ENCODE data around the gene DMRT2.

DMRT2 gene

GRCh38 chr9:1047591-1048230 lies 2.4 kb upstream of the DMRT2 start:
- peak in 1 of 2 donors; percentile 18 for DNase-seq

DNA sequence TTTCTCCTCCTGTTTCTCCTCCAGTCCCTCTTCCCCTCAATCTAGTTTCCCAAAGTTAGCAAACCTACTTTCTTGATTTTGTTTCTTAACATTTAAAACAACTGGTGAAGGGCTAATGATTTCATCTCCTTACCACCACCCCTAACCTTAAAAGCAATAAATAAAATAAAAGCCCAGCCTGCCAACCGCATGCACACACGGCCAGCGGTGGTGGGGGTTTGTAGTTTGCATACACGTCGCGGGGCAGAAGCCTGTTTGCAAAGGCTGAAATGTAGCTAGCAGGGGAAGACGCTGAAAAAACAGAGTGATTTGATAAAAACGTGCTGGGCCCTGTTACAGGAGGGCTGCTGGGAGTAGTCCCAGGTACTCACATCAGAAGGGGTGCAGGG lies 1.9 kb upstream of the DMRT2 start:
- no peak for DNase-seq

DNA sequence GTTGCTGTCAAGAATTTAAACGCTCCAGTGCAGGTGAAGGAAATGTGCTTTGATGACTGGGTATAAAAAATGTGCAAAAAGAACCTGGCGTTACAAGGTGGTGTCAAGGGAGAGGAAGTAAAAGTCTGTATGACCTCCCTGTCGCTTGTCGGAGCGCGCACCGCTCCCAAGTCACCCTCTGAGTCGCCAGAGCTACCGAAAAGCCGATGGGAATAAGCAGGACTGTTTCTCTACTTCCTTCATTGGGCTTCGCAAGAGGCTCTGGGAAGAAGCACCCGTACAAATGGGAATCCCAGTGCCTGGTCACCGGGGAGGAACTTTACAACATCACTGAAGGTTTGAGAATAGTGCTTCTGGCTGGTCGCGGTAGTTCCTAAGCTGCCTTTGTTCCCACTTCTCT lies 1.3 kb upstream of the DMRT2 start:
- no peak for DNase-seq

- DNase-seq, result no peak
These were observed 516 bp upstream of the DMRT2 start for GRCh38 chr9:1049641-1050040.

DNA sequence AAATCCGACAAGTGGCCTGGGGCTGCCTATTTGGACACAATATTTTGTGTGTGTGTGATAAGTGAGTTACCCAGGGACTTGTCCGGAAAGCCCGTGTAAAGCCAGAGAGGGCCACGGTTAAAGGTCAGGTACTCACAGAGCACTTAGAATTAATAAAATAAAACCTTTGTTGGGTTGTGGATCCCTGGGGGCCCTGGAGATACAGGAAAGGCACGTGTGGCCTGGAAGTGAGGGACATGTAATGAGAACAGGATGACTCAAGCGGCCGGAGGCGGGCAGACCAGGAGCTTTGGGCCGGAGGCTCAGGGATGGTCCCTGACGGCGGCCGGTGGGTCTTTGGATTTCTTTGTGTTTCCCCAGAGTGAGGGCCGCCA lies 1.0 kb downstream of the DMRT2 start:
- DNase-seq, result no peak

GRCh38 chr9:1051584-1052275 lies 1.6 kb downstream of the DMRT2 start:
- no peak for DNase-seq

DNA sequence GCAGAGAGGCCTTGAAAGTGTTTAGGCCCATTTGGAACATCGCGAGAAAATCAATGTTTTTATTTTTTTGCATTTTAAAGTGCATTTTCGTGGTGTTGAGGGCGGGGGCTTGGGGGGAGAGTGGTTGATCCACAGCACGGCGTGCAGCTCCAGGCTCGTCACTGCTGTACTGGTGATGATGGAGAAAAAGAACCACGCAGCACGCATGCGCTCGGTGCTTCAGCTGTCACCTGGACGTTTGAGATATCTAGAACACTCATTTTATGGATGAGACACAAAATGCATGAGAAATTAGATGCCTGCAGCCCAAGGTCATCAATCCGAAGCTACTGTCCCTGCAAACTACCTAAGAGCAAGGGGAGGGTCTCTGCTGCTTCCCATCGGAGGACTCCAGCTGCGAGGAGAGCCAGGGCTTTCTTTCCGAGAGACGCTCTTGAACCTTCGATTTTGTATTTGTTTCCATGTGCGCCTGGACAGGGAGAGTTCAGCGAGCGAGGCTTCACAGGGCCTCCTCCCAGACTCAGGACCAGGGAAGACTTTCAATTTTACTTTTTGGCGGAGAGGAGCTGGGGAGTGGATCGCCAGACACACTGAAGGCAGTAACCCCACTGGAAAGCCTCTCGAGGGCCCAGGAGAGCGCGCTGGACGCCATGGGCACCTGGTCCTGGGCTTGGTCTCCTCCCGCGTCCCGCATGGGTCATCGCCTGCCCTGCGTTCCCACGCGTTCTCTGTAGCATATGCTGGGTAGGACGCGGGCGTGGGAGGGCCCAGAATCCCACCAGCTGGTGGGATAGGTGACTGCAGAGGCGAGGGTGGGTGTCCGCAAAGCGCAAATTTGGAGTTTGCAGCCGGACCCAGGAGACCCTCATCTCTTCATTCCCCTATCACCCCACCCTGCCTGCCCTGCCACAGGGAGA lies 2.5 kb downstream of the DMRT2 start:
- DNase-seq, result no peak

GRCh38 chr9:1053282-1053621 lies 3.1 kb downstream of the DMRT2 start:
- DNase-seq, result no peak

DNA sequence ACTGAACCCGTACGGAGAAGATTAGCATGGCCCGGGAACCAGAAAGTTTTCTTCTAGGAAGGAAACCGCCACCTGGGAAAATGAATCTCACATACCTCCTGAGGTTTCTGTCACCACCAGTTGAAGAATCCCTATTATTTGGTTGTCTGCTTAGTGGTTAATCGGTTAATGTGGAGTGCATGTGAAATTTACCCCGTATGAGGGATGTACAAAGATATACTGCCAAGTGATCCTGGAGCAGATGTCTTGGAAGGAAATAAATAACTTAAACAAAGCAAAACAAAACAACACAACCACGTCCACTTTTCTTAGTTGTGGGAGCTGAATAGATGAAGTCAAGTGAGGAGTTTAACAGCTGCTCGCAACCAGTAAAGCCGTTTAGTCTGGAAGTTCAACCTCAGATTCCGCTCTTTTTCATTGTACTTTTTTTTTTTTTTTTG lies 3.8 kb downstream of the DMRT2 start:
- no peak for DNase-seq

DNA sequence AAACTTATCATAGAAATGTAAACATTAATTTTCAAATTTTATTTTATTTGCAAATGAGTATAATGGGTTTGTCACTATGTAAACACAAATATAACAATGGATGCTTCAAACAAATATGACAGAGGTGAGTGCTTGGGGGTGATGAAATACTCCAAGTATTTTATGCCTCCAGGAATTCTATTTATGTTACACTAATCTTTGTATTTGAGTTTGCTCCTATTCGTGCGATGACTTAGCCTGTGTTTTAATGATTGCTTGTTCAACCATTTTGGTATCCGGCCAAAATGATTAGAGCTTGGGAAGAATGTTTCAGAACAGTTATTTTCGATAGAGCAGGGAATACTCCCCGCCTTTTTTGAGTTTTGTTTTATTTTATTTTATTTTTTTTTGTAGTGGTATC lies 5.0 kb downstream of the DMRT2 start:
- no peak for DNase-seq

DNA sequence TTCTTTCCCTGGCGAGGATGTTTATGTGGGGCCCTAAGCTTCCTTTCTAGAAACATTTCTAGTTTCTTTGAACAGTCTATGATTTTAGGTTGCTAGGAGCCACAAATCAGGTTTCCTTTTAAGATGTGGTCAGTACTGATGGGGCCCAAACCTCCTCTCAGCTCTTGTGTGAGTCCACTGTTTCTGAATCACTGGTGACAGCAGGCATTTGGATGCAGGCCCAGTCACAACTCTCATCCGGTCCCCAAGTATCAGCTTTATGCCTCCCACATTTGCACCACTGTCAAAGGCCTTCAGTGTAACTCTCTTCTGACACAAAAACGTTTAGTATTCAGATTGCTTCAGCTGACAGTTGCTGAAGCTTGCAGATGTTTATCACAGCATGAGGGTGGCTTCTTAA lies 7.8 kb downstream of the DMRT2 start:
- DNase-seq, result no peak

- no peak for DNase-seq
These were observed 8.8 kb downstream of the DMRT2 start for GRCh38 chr9:1058826-1059487.

DNA sequence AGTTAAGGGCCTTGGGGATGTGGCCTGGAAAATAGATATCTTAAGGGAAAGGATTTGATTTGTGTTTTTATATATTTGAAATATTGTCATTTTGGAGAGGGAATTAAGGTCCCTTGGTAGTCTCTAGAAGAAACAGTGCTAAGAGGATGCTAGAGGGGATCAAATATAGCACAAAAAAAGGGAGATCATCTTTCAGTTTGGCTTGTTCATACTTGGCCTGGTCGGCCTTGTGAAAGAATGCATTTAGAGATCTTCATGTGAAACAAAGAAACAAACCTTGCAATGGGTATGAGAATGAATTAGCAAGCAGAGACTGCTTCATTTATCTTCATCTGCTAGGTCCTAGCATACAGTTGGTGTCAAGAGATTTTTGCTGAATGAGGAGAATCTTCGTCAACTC lies 15.0 kb downstream of the DMRT2 start:
- DNase-seq, result no peak

GRCh38 chr9:1070692-1071091 lies 20.5 kb downstream of the DMRT2 start:
- DNase-seq, result no peak

DNA sequence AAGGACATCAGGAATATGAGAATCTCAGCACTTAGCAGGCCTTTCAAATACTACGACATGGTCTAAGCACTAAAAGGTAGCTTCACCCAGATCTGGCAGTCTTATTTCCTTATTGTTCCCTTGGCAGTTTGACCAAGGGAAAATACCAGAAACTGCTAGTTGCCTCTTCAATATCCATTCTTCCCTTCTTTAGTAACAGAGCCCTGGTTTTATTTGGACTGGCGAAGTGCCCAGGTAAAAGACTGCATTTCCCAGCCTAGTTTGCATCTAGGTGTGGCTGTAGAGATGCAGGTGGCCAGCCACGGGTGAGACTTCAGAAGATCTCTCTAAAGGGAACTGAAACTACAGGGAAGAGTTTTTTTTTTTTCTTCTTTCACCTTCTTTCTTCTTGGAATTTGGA lies 21.6 kb downstream of the DMRT2 start:
- no peak for DNase-seq

DNA sequence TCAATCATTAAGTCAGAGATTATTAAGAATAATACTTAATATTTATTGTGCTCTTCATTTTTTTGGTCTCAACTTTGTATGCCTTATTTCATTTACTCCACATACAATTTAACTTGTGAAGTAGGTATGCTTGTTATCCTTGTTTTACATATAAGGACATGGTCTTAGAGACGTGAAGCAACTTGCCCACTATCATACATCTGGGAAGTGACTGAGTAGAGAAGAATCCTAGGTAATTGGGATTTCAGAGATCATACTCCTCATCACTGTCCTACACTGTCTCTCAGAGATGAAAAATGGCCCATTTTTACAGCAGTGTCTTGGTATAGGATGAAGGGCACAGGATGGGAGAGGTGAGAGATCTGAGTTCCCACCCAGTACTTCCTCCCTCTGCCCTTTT lies 23.3 kb downstream of the DMRT2 start:
- no peak for DNase-seq

- no peak for DNase-seq
These were observed 27.5 kb downstream of the DMRT2 start for GRCh38 chr9:1077616-1078015.

- DNase-seq, result no peak
These were observed 33.3 kb downstream of the DMRT2 start for GRCh38 chr9:1083325-1083913.

GRCh38 chr9:1085086-1085485 lies 34.9 kb downstream of the DMRT2 start:
- no peak for DNase-seq

- no peak for DNase-seq
These were observed 36.4 kb downstream of the DMRT2 start for GRCh38 chr9:1086517-1086916.

DNA sequence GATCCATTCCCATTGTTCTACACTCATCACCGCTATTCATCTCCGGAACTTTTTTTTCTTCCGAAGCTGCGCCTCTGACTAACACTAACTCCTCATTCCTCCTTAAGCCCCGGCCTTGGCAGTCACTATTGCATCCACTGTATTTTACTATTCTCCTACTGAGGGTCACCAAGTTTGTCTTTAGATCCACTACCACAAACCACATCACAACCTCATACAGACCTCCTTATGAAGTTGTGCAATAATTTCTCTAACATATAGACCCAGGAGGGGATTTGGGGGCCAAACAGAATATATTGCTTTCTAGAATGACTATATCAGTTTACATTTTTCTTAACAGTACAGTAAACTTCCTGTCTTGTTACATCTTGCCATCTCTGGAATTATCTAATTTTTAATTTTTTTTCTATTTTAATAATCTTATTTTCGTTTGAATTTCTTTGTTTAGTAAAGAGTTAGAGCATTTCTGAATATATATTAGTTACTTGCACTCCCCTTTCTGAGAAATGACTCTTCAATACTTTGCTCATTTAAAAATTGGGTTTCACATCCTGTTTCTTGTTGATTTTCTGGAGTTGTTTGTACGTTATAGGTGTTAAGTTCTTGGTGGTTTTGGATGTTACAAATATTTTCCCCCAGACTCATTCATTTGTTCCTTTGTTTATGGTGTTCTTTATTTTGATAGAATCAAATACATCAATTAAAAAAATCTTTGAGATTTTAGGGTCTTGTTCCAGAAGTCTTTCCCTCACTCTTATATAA lies 37.1 kb downstream of the DMRT2 start:
- DNase-seq, result no peak

DNA sequence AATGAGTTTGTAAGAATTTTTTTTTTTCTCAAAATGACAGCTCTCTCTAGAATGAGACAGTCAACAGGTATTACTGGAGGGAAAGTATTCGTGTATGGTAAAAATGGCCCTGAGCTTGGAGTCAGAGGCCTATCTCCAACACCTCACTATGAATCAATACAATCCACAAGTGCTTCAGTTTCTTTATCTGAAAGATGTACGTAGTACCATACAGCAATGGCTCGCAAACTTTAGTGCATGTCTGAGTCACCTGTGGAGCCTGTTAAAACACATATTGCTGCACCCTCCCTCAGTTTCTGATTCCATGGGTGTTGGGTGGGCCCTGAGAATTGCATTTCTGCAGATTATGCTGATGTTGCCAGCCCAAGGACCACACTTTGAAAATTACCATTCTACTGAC lies 44.6 kb downstream of the DMRT2 start:
- no peak for DNase-seq

Data from CD4-positive, alpha-beta T cell treated with Interleukin-4 for 1 hour (primary cell).